ENCODE measurements around the gene BTBD19. TPM values are rescaled to one million over a fixed set of nuclear protein-coding genes. Genes with fewer than 3 reads are reported as not detected.

Gene BTBD19
- total RNA-seq, 1 donor from 2014 or later = 7.9 TPM

DNA sequence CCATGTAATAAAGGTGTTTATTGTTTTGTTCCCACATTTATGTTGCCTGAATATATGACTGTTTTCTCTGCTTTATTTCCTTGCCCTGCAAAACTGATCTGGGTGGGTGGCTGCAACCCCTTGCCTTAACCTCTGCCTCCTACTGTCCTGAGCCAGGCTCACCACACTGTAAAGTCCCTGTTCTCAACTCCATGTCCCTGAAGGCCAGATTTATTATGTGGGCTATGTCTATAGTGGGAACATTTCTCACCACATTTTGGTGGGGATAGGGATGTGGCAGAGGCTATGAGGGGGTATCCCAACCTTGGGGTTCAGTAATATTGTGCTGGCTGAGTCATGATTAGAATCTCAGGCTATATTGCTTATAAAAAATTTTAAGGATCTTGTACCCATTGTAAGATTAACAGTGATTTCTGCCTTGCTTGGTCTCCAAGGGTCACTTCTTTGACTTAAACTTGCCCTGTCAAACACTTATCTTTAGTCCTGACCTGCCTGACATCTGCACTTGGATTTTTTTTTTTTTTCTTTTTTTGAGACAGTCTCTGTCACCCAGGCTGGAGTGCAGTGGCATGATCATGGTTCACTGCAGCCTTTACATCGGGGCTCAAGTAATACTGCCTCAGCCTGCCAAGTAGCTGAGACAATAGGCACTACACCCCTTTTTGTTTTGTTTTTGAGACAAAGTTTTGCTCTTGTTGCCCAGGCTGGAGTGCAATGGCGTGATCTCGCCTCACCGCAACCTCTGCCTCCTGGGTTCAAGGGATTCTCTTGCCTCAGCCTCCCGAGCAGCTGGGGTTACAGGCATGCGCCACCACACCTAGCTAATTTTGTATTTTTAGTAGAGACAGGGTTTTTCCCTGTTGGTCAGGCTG, 29.4 kb upstream of the BTBD19 start:
- Histone ChIP-seq H3K27ac (no peak overlapping the region), H3K4me3 (no peak overlapping the region), H3K9me3 (no peaks in the 10 kb centered on the region), H3K4me1 (peaks cover 31% of the 10 kb centered on the region), H3K36me3 (peaks cover 0 to 39% of the 10 kb centered on the region in 2 donors), H3K27me3 (no peaks in the 10 kb centered on the region)
- intact Hi-C loops (cut with DNase I) = loop anchor here (5.0 kb wide), 1 partner anchor 42 kb away; the partner anchor contains the start of gene KIF2C
- TF ChIP-seq, protein P1, sequence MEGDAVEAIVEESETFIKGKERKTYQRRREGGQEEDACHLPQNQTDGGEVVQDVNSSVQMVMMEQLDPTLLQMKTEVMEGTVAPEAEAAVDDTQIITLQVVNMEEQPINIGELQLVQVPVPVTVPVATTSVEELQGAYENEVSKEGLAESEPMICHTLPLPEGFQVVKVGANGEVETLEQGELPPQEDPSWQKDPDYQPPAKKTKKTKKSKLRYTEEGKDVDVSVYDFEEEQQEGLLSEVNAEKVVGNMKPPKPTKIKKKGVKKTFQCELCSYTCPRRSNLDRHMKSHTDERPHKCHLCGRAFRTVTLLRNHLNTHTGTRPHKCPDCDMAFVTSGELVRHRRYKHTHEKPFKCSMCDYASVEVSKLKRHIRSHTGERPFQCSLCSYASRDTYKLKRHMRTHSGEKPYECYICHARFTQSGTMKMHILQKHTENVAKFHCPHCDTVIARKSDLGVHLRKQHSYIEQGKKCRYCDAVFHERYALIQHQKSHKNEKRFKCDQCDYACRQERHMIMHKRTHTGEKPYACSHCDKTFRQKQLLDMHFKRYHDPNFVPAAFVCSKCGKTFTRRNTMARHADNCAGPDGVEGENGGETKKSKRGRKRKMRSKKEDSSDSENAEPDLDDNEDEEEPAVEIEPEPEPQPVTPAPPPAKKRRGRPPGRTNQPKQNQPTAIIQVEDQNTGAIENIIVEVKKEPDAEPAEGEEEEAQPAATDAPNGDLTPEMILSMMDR (IDR thresholded peaks at IDR 0.05) = no peak
- TF ChIP-seq POLR2AphosphoS5 (IDR thresholded peaks at IDR 0.05; ENCODE audit: insufficient read depth in 1 of 2, low read depth in 1 of 2) (no peak), POLR2A (IDR thresholded peaks at IDR 0.05) (no peak)
- DNase-seq (ENCODE audit: extremely low spot score in 2 of 2) = no peak

DNA sequence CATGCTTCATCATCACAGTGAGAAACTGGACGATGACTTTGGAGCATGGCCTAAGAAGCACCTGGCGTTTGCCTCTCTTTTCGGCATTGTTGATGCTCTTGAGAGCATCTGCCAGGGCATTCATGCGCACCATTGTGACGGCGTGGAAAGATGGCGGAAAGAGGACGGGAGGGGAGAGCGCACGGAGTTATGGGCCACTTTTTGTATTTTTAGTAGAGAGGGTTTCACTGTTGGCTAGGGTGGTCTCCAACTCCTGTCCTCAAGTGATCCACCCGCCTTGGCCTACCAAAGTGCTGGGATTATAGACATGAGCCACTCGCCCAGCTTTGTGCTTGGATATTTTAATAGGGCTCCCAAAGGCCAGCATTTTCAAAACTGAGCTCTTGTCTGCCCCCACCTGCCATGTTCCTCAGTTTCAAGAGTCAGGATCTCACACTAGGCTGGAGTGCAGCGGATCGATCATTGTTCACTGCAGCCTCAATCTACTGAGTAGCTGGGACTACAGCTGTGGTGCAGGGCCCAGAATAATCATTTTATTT, 27.7 kb upstream of the BTBD19 start:
- peaks cover 0 to 39% of the 10 kb centered on the region in 2 donors for H3K36me3 ChIP-seq
- no peaks in the 10 kb centered on the region for H3K27me3 ChIP-seq
- H3K4me3 ChIP-seq = no peak overlapping the region
- H3K4me1 ChIP-seq = peaks cover 42% of the 10 kb centered on the region
- TF ChIP-seq POLR2A (IDR thresholded peaks at IDR 0.05) (no peak), POLR2AphosphoS5 (IDR thresholded peaks at IDR 0.05; ENCODE audit: insufficient read depth in 1 of 2, low read depth in 1 of 2) (no peak)
- TF ChIP-seq, protein P1 (IDR thresholded peaks at IDR 0.05) = no peak
- H3K27ac ChIP-seq = no peak overlapping the region
- H3K9me3 ChIP-seq = no peaks in the 10 kb centered on the region
- DNase-seq (ENCODE audit: extremely low spot score in 2 of 2) = no peak
- intact Hi-C loops (cut with DNase I) = no loop called here

DNA sequence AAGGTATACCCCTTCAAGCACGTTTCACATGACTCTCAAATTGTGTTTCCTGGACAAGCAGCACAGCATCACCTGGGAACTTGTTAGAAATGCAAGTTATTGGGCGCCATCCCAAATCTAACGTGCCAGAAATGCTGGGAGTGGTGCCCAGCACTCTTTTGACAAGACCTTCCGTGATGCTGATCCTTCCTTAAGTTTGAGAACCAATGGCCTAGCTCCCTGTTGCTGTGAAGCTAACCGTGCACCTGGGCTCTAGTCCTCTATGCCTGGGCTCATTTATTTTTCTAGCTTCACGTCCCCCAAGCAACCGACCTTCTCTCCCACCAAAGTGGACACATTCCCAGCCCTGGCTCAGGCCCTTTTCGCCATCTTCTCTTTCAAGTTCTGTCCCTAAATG, 24.6 kb upstream of the BTBD19 start:
- Histone ChIP-seq H3K27ac (no peak overlapping the region), H3K36me3 (peaks cover 0 to 20% of the 10 kb centered on the region in 2 donors), H3K9me3 (no peaks in the 10 kb centered on the region), H3K4me1 (peaks cover 33% of the 10 kb centered on the region), H3K27me3 (no peaks in the 10 kb centered on the region), H3K4me3 (peak overlapping the region; percentile 51 to 57)
- intact Hi-C loops (cut with DNase I) = no loop called here
- no peak for DNase-seq (ENCODE audit: extremely low spot score in 2 of 2)
- no peak for TF ChIP-seq POLR2AphosphoS5 (IDR thresholded peaks at IDR 0.05; ENCODE audit: insufficient read depth in 1 of 2, low read depth in 1 of 2)
- TF ChIP-seq, protein P1 (IDR thresholded peaks at IDR 0.05) = no peak
- no peak for TF ChIP-seq POLR2A (IDR thresholded peaks at IDR 0.05)

DNA sequence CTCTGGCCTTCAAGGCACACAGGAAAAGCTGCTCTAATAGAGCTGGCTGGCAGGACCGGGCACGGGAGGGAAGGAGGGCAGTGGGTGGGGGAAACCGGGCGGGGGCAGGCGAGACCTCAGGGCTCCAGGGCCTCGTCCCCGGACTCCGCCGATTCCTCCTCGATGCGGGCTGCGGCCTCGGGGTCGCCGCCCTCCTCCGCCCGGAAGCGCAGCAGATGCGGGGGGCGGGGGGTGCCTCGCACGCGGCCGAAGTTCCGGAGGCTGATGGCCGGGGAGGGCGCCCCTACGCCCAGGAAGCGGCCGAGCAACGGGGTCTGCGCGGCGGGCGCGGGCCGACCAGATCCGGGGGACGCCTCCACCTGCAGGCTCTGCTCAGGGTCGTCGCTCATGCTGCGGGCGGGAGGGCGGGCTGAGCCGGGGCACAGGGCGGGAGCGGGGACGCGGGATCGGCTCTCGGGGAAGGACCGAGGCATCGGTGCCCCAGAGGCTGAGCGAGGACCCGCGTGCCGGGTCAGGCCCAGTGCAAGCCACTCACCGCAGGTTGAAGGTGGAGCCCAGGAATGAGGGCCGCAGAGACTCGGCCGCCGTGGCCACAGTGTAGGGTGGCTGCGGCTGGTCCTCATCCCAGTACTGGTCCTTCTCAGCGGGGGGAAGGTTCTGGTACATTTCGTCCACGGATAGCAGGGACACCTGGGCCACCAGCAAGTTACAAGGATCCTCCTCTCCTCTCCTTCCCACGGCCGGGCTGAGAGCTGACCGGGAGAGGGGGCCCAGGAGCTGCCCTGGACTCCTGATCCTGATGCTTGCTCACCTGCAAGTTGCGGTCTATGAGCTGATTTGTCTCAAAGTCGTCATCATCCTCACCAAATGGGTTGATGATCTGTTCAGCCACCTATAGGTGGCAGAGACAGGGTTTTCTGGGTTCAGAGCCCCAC, 24.0 kb upstream of the BTBD19 start:
- peaks cover 0 to 16% of the 10 kb centered on the region in 2 donors for H3K36me3 ChIP-seq
- peaks cover 33% of the 10 kb centered on the region for H3K4me1 ChIP-seq
- TF ChIP-seq POLR2A (IDR thresholded peaks at IDR 0.05) (no peak), POLR2AphosphoS5 (IDR thresholded peaks at IDR 0.05; ENCODE audit: insufficient read depth in 1 of 2, low read depth in 1 of 2) (no peak)
- TF ChIP-seq, protein P1 (IDR thresholded peaks at IDR 0.05) = no peak
- no peak for DNase-seq (ENCODE audit: extremely low spot score in 2 of 2)
- no peaks in the 10 kb centered on the region for H3K27me3 ChIP-seq
- H3K4me3 ChIP-seq = peak overlapping the region; percentile 51 to 57
- H3K27ac ChIP-seq = peak overlapping the region; percentile 50
- H3K9me3 ChIP-seq = no peaks in the 10 kb centered on the region
- intact Hi-C loops (cut with DNase I) = loop anchor here (5.0 kb wide), 1 partner anchor 203 kb away; the partner anchor contains the start of gene EIF2B3

Data from vagina (tissue), 2 donors.